Endothelial cell of umbilical vein (primary cell): ENCODE results near the gene PDGFB. TPM values are rescaled to one million over a fixed set of nuclear protein-coding genes. Genes with fewer than 3 reads are reported as not detected.

Source experiments
- BruUV-seq: library from RNA; stranded (reverse); fragments of 400-500 nt; replicated peaks from 2 replicates; lab custom pipeline; 2021; lab: Mats Ljungman, UMichigan
- CTCF ChIA-PET: fragments of 300-600, 350-600 bp; sonication (Branson Sonifier 250); formaldehyde crosslinking; loops from one replicate; lab custom pipeline; 2021; ENCODE audit warnings: antibody characterized with exemption, inconsistent platforms; lab: Charles Lee
- POLR2A ChIA-PET: fragments of 300-600, 350-600 bp; sonication (Branson Sonifier 250); formaldehyde crosslinking; loops from one replicate; lab custom pipeline; 2021; ENCODE audit warnings: antibody characterized with exemption, inconsistent platforms; lab: Charles Lee
- DNase-seq: peaks from one replicate; pipeline ENCODE4 v3.0.0-alpha.2; 2011; ENCODE audit warnings: low read depth, low spot score
- FAIRE-seq: peaks from 2 replicates; lab custom pipeline; 2011; peaks lifted over from hg19 to GRCh38; lab: Jason Lieb, UNC
- H2AFZ ChIP-seq: 2 replicates; pipeline ENCODE4 v1.6.0; 2012; ENCODE audit warnings: low read depth, low read length, control low read depth, inconsistent platforms
- H3K27ac ChIP-seq: 2 replicates; pipeline ENCODE4 v1.5.1; 2011; ENCODE audit warnings: low read depth, mild to moderate bottlenecking, control low read depth, low read length, moderate library complexity; ENCODE audit not compliant: insufficient read depth
- H3K27me3 ChIP-seq, 2 experiments: 2 replicates each; pipeline versions ENCODE4 v1.6.0 to v1.6.1; 2011; ENCODE audit warnings: low read length in 2 of 2, mixed read lengths in 1 of 2; ENCODE audit not compliant: control insufficient read depth in 2 of 2, insufficient read depth in 2 of 2
- H3K36me3 ChIP-seq, 2 experiments: 2 replicates in 1 of 2; 3 replicates in 1 of 2; pipeline ENCODE4 v1.5.1; 2011; ENCODE audit warnings: low read length in 2 of 2, mild to moderate bottlenecking in 1 of 2, moderate library complexity in 1 of 2; ENCODE audit not compliant: control insufficient read depth in 2 of 2, insufficient read depth in 2 of 2; ENCODE audit errors: extremely low read depth in 1 of 2
- H3K4me1 ChIP-seq: 3 replicates; pipeline ENCODE4 v1.5.1; 2011; ENCODE audit warnings: mild to moderate bottlenecking, low read length; ENCODE audit not compliant: control insufficient read depth, insufficient read depth; ENCODE audit errors: extremely low read depth
- H3K4me2 ChIP-seq: 2 replicates; pipeline ENCODE4 v1.6.1; 2011; ENCODE audit warnings: low read length, control low read depth, mixed read lengths; ENCODE audit not compliant: insufficient read depth
- H3K4me3 ChIP-seq, 3 experiments: fragments of 200-600 bp in 1 of 3; sonication (generic), shearing (Covaris generic) in 1 of 3; replicated peaks in 1 of 3; 2 replicates each; pipeline ENCODE4 v1.5.1; 2011 to 2016; ENCODE audit warnings: control low read depth in 3 of 3, low read length in 3 of 3, mild to moderate bottlenecking in 2 of 3, inconsistent platforms in 1 of 3, low read depth in 1 of 3, moderate library complexity in 1 of 3; ENCODE audit not compliant: insufficient read depth in 1 of 3
- H3K79me2 ChIP-seq: 2 replicates; pipeline ENCODE4 v1.6.0; 2012; ENCODE audit warnings: low read length, inconsistent platforms; ENCODE audit not compliant: control insufficient read depth, insufficient read depth
- H3K9ac ChIP-seq: replicated peaks from 2 replicates; pipeline ENCODE3; 2011; ENCODE audit warnings: low read length, control low read depth; ENCODE audit not compliant: insufficient read depth; ENCODE audit errors: extremely low read depth
- H3K9me1 ChIP-seq: replicated peaks from 3 replicates; pipeline ENCODE4 v1.6.0; 2011; ENCODE audit warnings: mild to moderate bottlenecking, low read length; ENCODE audit not compliant: control insufficient read depth, insufficient read depth; ENCODE audit errors: extremely low read depth
- H3K9me3 ChIP-seq: replicated peaks from 2 replicates; pipeline ENCODE4 v1.5.1; 2012; ENCODE audit warnings: low read length, inconsistent platforms; ENCODE audit not compliant: control insufficient read depth, insufficient read depth
- H4K20me1 ChIP-seq: replicated peaks from 2 replicates; pipeline ENCODE3; 2011; ENCODE audit warnings: mild to moderate bottlenecking, low read length; ENCODE audit not compliant: control insufficient read depth, insufficient read depth; ENCODE audit errors: extremely low read depth
- EZH2 ChIP-seq: IDR thresholded peaks from 2 replicates; pipeline ENCODE4 v1.6.1; 2012; ENCODE audit warnings: borderline replicate concordance, low read depth, mild to moderate bottlenecking, moderate library complexity, low read length, inconsistent platforms; ENCODE audit not compliant: severe bottlenecking
- FOS ChIP-seq: IDR thresholded peaks from 2 replicates; pipeline ENCODE4 v1.6.1; 2011; ENCODE audit warnings: mild to moderate bottlenecking, low read length, moderate library complexity, borderline replicate concordance; ENCODE audit not compliant: insufficient read depth
- GATA2 ChIP-seq: IDR thresholded peaks from 2 replicates; pipeline ENCODE4 v1.7.0; 2011; ENCODE audit warnings: low read depth, mild to moderate bottlenecking, moderate library complexity, mixed read lengths, low read length; ENCODE audit not compliant: insufficient read length, insufficient read depth
- JUN ChIP-seq: IDR thresholded peaks from 2 replicates; pipeline ENCODE4 v1.6.1; 2011; ENCODE audit warnings: borderline replicate concordance, low read depth; ENCODE audit not compliant: insufficient read length, insufficient read depth
- MYC ChIP-seq: IDR thresholded peaks from one replicate; pipeline ENCODE4 v1.6.1; 2011; ENCODE audit warnings: mild to moderate bottlenecking, low read depth, low read length
- POLR2A ChIP-seq: IDR thresholded peaks from 2 replicates; pipeline ENCODE4 v1.6.1; 2012; ENCODE audit warnings: low read depth, mild to moderate bottlenecking, control low read depth, low read length
- POLR2AphosphoS5 ChIP-seq: IDR thresholded peaks from 2 replicates; pipeline ENCODE4 v1.6.1; 2012; ENCODE audit warnings: low read depth, mild to moderate bottlenecking, control low read depth, low read length, moderate library complexity; ENCODE audit not compliant: insufficient read depth
- dilution Hi-C: fragments of 300-500 bp; cut with MboI; formaldehyde crosslinking; loops from one replicate; pipeline ENCODE4 v1.15.0; 2019; ENCODE audit warnings: low sequenced_read_pairs; ENCODE audit not compliant: extremely low pct_ligation_motif_present
- intact Hi-C: fragments of 100-400 bp; cut with micrococcal nuclease; formaldehyde crosslinking; loops from one replicate; pipeline ENCODE4 v1.10.0; 2022
- polyA plus RNA-seq, 4 experiments: library from polyadenylated mRNA; depleted of rRNA in 3 of 4; stranded (reverse) in 3 of 4; unstranded in 1 of 4; fragments of >200 nt; gene quantifications; 2 replicates each; pipeline versions ENCODE4 v1.2.1 to v1.2.3, GENCODE V29; 2011 to 2012; ENCODE audit warnings: missing spikeins in 1 of 4
- total RNA-seq: library from RNA; stranded (reverse); gene quantifications from 2 replicates; pipeline ENCODE4 v1.2.3, GENCODE V29; 2021
- TF ChIP-seq, protein P1 (sequence below): IDR thresholded peaks from 2 replicates; pipeline ENCODE4 v1.6.1; 2011; ENCODE audit not compliant: insufficient read depth, insufficient read length
- TF ChIP-seq, protein P2 (sequence below), 2 donors: IDR thresholded peaks; 1 replicate in 1 of 2; 2 replicates in 1 of 2; pipeline ENCODE4 v1.5.1; 2011; ENCODE audit warnings: low read length in 2 of 2, mild to moderate bottlenecking in 2 of 2, moderate library complexity in 2 of 2, control low read depth in 1 of 2, inconsistent platforms in 1 of 2, low read depth in 1 of 2; ENCODE audit not compliant: insufficient read depth in 1 of 2; ENCODE audit errors: extremely low read depth in 1 of 2

PDGFB gene
- total and polyA plus RNA-seq, 2 donors (not counting 3 experiments of a cell fraction or from before 2014, with no cell fraction given), result 135 to 240 TPM

DNA sequence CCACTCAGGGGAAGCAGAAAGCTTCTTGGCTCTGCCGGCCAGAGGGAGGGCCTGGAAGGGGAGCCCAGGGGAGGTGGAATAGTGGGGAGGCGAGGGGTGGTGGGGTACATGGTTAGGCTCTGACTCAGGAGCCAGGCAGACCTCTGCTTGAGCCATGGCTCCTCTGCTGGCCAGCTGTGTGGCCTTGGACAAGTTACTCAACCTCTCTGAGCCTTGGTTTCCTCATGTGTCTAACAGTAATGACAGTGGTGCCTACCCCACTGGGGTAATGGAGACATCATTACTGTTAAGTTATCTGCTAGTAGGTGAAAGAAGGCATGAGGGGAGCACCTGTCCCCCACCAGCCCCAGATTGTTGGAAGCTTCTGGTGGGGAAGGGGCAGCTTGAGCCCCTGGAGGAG is 12.2 kb upstream of the PDGFB start:
- DNase-seq (no peak), FAIRE-seq (no peak)
- CTCF ChIA-PET, result no interaction called here
- H3K27me3 ChIP-seq, result no peaks in the 10 kb centered on the region
- H3K9me1 ChIP-seq, result no peaks in the 10 kb centered on the region
- H3K79me2 ChIP-seq, result no peaks in the 10 kb centered on the region
- peaks cover 34% of the 10 kb centered on the region for H3K4me1 ChIP-seq
- no peaks in the 10 kb centered on the region for H3K36me3 ChIP-seq
- H3K9me3 ChIP-seq, result no peaks in the 10 kb centered on the region
- POLR2A ChIA-PET, result interaction anchor here (1.5 kb wide), 1 partner anchor 12 kb away, joined by 5 read pairs; the partner anchor contains the start of gene PDGFB
- dilution Hi-C loops (no loop called here), intact Hi-C loops (loop anchor here (10.0 kb wide), 1 partner anchor 268 kb away; the partner anchor contains the start of gene ATF4)
- no peaks in the 10 kb centered on the region for H4K20me1 ChIP-seq
- no TSS peak for BruUV-seq
- no peak overlapping the region for H3K4me2 ChIP-seq
- H3K27ac ChIP-seq, result no peak overlapping the region
- no peak overlapping the region for H3K9ac ChIP-seq
- TF ChIP-seq, protein P1, sequence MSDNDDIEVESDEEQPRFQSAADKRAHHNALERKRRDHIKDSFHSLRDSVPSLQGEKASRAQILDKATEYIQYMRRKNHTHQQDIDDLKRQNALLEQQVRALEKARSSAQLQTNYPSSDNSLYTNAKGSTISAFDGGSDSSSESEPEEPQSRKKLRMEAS, result no peak
- TF ChIP-seq POLR2AphosphoS5 (no peak), GATA2 (no peak), EZH2 (no peak), JUN (no peak), MYC (no peak), POLR2A (no peak), FOS (no peak)
- TF ChIP-seq, protein P2, sequence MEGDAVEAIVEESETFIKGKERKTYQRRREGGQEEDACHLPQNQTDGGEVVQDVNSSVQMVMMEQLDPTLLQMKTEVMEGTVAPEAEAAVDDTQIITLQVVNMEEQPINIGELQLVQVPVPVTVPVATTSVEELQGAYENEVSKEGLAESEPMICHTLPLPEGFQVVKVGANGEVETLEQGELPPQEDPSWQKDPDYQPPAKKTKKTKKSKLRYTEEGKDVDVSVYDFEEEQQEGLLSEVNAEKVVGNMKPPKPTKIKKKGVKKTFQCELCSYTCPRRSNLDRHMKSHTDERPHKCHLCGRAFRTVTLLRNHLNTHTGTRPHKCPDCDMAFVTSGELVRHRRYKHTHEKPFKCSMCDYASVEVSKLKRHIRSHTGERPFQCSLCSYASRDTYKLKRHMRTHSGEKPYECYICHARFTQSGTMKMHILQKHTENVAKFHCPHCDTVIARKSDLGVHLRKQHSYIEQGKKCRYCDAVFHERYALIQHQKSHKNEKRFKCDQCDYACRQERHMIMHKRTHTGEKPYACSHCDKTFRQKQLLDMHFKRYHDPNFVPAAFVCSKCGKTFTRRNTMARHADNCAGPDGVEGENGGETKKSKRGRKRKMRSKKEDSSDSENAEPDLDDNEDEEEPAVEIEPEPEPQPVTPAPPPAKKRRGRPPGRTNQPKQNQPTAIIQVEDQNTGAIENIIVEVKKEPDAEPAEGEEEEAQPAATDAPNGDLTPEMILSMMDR (IDR thresholded peaks at IDR 0.05; ENCODE audit: extremely low read depth in 1 of 2, insufficient read depth in 1 of 2, low read depth in 1 of 2, low read length in 2 of 2), result no peak
- no peak overlapping the region for H2AFZ ChIP-seq
- H3K4me3 ChIP-seq, result no peak overlapping the region
